B cell (primary cell): Measurements from ENCODE around the gene FOXB2. TPM values are rescaled to one million over a fixed set of nuclear protein-coding genes. Genes with fewer than 3 reads are reported as not detected.
A peak's percentile ranks its signal among the peaks of the same experiment; 100 is the strongest.

Experiments
- ATAC-seq: fragments of 200-7000 bp; cut with Tn5 transposase; one replicate; pipeline ENCODE4 v1.10.0; 2021; ENCODE audit warnings: low read depth, mild to moderate bottlenecking, moderate number of reproducible peaks, moderate library complexity
- CTCF ChIA-PET: fragments of 350-600 bp; sonication (Branson Sonifier 250); formaldehyde crosslinking; loops from one replicate; lab custom pipeline; 2021; ENCODE audit warnings: antibody characterized with exemption, inconsistent platforms; lab: Charles Lee
- POLR2A ChIA-PET: fragments of 350-600 bp; sonication (Branson Sonifier 250); formaldehyde crosslinking; loops from one replicate; lab custom pipeline; 2021; ENCODE audit warnings: antibody characterized with exemption; lab: Charles Lee
- DNase-seq: peaks from one replicate; pipeline ENCODE4 v3.0.0; 2013
- H2AFZ ChIP-seq: 2 replicates; pipeline ENCODE4 v1.6.1; 2012; ENCODE audit warnings: mild to moderate bottlenecking, low read depth, low read length; ENCODE audit not compliant: insufficient read depth, poor library complexity, severe bottlenecking
- H3K27ac ChIP-seq, 2 donors: 1 replicate in 1 of 2; 2 replicates in 1 of 2; pipeline ENCODE4 v1.5.1; 2012 to 2013; ENCODE audit warnings: low read length in 2 of 2, mild to moderate bottlenecking in 2 of 2, moderate library complexity in 1 of 2
- H3K27me3 ChIP-seq, 4 experiments: fragments of 200-600 bp in 1 of 4; sonication (generic) in 1 of 4; replicated peaks in 1 of 4; 1 replicate in 2 of 4; 2 replicates in 2 of 4; pipeline versions ENCODE4 v1.6.1 to v1.7.0; 2013 to 2016; ENCODE audit warnings: low read length in 3 of 4, mild to moderate bottlenecking in 2 of 4, mixed read lengths in 1 of 4, moderate library complexity in 1 of 4; ENCODE audit not compliant: insufficient read depth in 4 of 4, control insufficient read depth in 3 of 4; ENCODE audit errors: control extremely low read depth in 1 of 4
- H3K36me3 ChIP-seq, 2 experiments: replicated peaks in 1 of 2; 1 replicate in 1 of 2; 2 replicates in 1 of 2; pipeline versions ENCODE4 v1.6.1 to v1.7.1; 2013; ENCODE audit warnings: low read length in 1 of 2; ENCODE audit not compliant: insufficient read depth in 2 of 2, control insufficient read depth in 1 of 2; ENCODE audit errors: control extremely low read depth in 1 of 2, extremely low read depth in 1 of 2
- H3K4me1 ChIP-seq, 2 donors: fragments of 200-600 bp in 1 of 2; sonication (generic) in 1 of 2; 1 replicate in 1 of 2; 2 replicates in 1 of 2; pipeline versions ENCODE4 v1.5.1 to v1.6.1; 2013 to 2017; ENCODE audit warnings: low read length in 2 of 2; ENCODE audit not compliant: control insufficient read depth in 2 of 2, insufficient read depth in 2 of 2
- H3K4me2 ChIP-seq: replicated peaks from 2 replicates; pipeline ENCODE3; 2012; ENCODE audit warnings: mild to moderate bottlenecking, low read depth, low read length; ENCODE audit not compliant: poor library complexity, severe bottlenecking
- H3K4me3 ChIP-seq, 5 experiments: fragments of 200-600 bp in 1 of 5; sonication (generic) in 1 of 5; 1 replicate in 3 of 5; 2 replicates in 2 of 5; pipeline versions ENCODE4 v1.5.1 to v1.7.0; 2011 to 2016; ENCODE audit warnings: low read length in 4 of 5, mild to moderate bottlenecking in 4 of 5, low read depth in 2 of 5, control low read depth in 1 of 5, moderate library complexity in 1 of 5; ENCODE audit not compliant: insufficient read depth in 1 of 5; ENCODE audit errors: control extremely low read depth in 1 of 5, extremely low read depth in 1 of 5
- H3K79me2 ChIP-seq: fragments of 200-600 bp; sonication (generic); one replicate; pipeline ENCODE4 v1.6.0; 2016; ENCODE audit warnings: low read length; ENCODE audit not compliant: control insufficient read depth, insufficient read depth
- H3K9ac ChIP-seq: fragments of 200-600 bp; sonication (generic); 2 replicates; pipeline ENCODE4 v1.6.1; 2017; ENCODE audit warnings: mild to moderate bottlenecking, low read length, moderate library complexity
- H3K9me3 ChIP-seq, 3 donors: one replicate each; pipeline versions ENCODE4 v1.6.1 to v1.7.1; 2013; ENCODE audit warnings: low read length in 2 of 3; ENCODE audit not compliant: control insufficient read depth in 2 of 3, insufficient read depth in 1 of 3; ENCODE audit errors: control extremely low read depth in 1 of 3
- H4K20me1 ChIP-seq: 2 replicates; pipeline ENCODE4 v1.6.0; 2012; ENCODE audit warnings: mild to moderate bottlenecking, low read length; ENCODE audit not compliant: insufficient read depth, control insufficient read depth, poor library complexity, severe bottlenecking
- H3K27ac Mint-ChIP-seq: one replicate; pipeline ENCODE4 v1.8.0; 2021; ENCODE audit warnings: mixed read lengths
- H3K27me3 Mint-ChIP-seq: one replicate; pipeline ENCODE4 v1.8.0; 2021; ENCODE audit warnings: mixed read lengths
- H3K4me1 Mint-ChIP-seq: one replicate; pipeline ENCODE4 v1.8.0; 2021; ENCODE audit warnings: mixed read lengths
- H3K4me3 Mint-ChIP-seq: one replicate; pipeline ENCODE4 v1.8.0; 2021; ENCODE audit warnings: mixed read lengths
- H3K9me3 Mint-ChIP-seq: one replicate; pipeline ENCODE4 v1.8.0; 2022; ENCODE audit warnings: mixed read lengths; ENCODE audit not compliant: insufficient read depth
- CTCF ChIP-seq: fragments of 200-600 bp; IDR thresholded peaks from one replicate; pipeline ENCODE4 v1.8.0; 2022; ENCODE audit warnings: antibody characterized with exemption, mild to moderate bottlenecking
- EZH2 ChIP-seq: IDR thresholded peaks from 2 replicates; pipeline ENCODE4 v1.6.1; 2012; ENCODE audit warnings: borderline replicate concordance, low read depth, mild to moderate bottlenecking, moderate library complexity, low read length; ENCODE audit not compliant: insufficient read depth, poor library complexity, severe bottlenecking
- WGBS: methylation state at CpG from one replicate; pipeline ENCODE4 v1.1.5; 2013; ENCODE audit warnings: missing lambda C conversion rate; ENCODE audit not compliant: insufficient coverage; 5-methylcytosine and 5-hydroxymethylcytosine counted together
- intact Hi-C: fragments of 100-400 bp; cut with micrococcal nuclease; formaldehyde crosslinking; loops from one replicate; pipeline ENCODE4 v1.10.0; 2022
- polyA plus RNA-seq: library from polyadenylated mRNA; depleted of rRNA; stranded (reverse); fragments of >200 nt; gene quantifications from 2 replicates; pipeline ENCODE4 v1.2.3, GENCODE V29; 2012
- total RNA-seq, 2 donors: library from RNA; stranded (reverse); fragments of 120-200 nt in 1 of 2; gene quantifications; 1 replicate in 1 of 2; 2 replicates in 1 of 2; pipeline versions ENCODE4 v1.2.3 to v1.2.4, GENCODE V29; 2013 to 2022

The FOXB2 gene
- total and polyA plus RNA-seq, 2 donors (not counting 1 experiment from before 2014, with no cell fraction given) = not detected

DNA sequence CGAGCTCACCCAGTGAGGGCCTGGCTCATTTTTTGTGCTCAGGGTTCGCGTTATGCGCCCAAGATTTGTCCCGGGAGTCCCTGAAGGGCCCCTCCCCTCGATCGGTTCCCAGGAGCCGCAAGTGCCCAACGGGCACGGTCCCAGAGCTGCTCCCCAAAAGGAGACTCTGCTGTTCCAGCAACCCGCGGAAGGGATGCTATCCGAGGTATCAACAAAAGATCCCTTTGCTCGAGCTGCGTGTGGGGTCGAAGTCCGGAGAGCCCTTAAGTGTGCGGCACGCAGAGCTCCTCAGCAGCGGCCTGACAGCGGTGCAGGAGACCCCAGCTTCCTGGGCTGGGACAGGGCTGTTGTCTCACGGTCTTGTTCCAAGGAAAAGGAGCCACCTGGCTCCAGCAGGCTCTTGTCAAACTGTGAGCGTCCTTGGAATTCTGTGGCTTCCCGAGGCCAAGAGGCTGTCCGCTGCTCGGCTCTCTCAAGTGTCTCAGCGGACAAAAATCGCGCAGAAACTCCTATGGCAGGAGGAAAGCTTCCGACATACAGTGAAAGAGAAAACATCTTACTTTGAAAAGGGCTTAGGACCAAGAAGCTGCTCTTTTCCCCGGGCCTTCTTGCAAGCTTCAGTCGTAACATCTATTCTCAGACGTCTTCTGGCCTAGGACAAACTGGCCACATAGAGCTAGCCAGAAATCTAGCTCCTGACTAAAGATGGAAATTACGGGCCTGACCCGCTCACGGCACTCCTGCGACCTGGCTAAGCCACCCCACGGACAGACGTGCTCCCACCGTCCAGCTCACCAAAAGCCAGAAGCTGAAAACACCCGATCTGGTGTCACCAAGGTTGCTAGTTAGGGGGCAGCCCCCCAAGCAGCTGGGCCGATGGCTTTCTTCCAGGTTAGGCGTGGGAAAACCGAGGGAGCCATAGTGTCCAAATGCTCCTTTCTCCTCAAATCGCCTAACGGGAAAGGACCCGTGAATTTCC, 2.6 kb upstream of the FOXB2 start:
- intact Hi-C loops = no loop called here
- Histone ChIP-seq H3K36me3 (no peaks in the 10 kb centered on the region), H3K4me2 (no peak overlapping the region), H3K4me1 (peaks cover 36 to 57% of the 10 kb centered on the region in 2 donors), H4K20me1 (no peaks in the 10 kb centered on the region), H2AFZ (no peak overlapping the region), H3K4me3 (no peak overlapping the region), H3K9me3 (peaks cover 0 to 72% (median 12%) of the 10 kb centered on the region in 3 donors), H3K79me2 (no peaks in the 10 kb centered on the region), H3K27me3 (peaks cover 2 to 93% (median 76%) of the 10 kb centered on the region in 4 experiments), H3K27ac (no peak overlapping the region), H3K9ac (no peak overlapping the region)
- TF ChIP-seq CTCF (no peak), EZH2 (no peak)
- DNase-seq = peak; percentile 18
- peaks cover 64% of the 10 kb centered on the region for H3K27me3 Mint-ChIP-seq
- peaks cover 28% of the 10 kb centered on the region for H3K4me1 Mint-ChIP-seq
- no peak overlapping the region for H3K27ac Mint-ChIP-seq
- WGBS = 7% methylated on average over 47 of the region's 47 CpGs
- ChIA-PET CTCF (no interaction called here), POLR2A (no interaction called here)
- peaks cover 2% of the 10 kb centered on the region for H3K9me3 Mint-ChIP-seq
- ATAC-seq = no peak
- H3K4me3 Mint-ChIP-seq = no peak overlapping the region

- Mint-ChIP-seq H3K9me3 (peaks cover 2% of the 10 kb centered on the region), H3K4me1 (peaks cover 29% of the 10 kb centered on the region), H3K27me3 (peaks cover 66% of the 10 kb centered on the region), H3K27ac (no peak overlapping the region), H3K4me3 (no peak overlapping the region)
- intact Hi-C loops = no loop called here
- Histone ChIP-seq H3K27me3 (peaks cover 2 to 93% (median 73%) of the 10 kb centered on the region in 4 experiments), H3K4me2 (no peak overlapping the region), H3K9me3 (peaks cover 0 to 73% (median 12%) of the 10 kb centered on the region in 3 donors), H3K9ac (no peak overlapping the region), H4K20me1 (no peaks in the 10 kb centered on the region), H3K4me1 (peaks cover 35 to 56% of the 10 kb centered on the region in 2 donors), H3K27ac (no peak overlapping the region), H3K4me3 (no peak overlapping the region), H3K36me3 (no peaks in the 10 kb centered on the region), H3K79me2 (no peaks in the 10 kb centered on the region), H2AFZ (no peak overlapping the region)
- no peak for TF ChIP-seq EZH2
- TF ChIP-seq CTCF = no peak
- ChIA-PET POLR2A (no interaction called here), CTCF (no interaction called here)
- ATAC-seq = no peak
- no peak for DNase-seq
- 0% methylated on average over 3 of the region's 5 CpGs for WGBS
Observed at GRCh38 chr9:77017505-77017894, 2.0 kb upstream of the FOXB2 start.
